ENCODE data around the gene MGAT3. TPM values are rescaled to one million over a fixed set of nuclear protein-coding genes. Genes with fewer than 3 reads are reported as not detected.

MGAT3 gene
- total and polyA plus RNA-seq, 2 of the 13 experiments (the other 11 are each of a cell fraction or from before 2014, with no cell fraction given) = 0.11 to 0.15 TPM

DNA sequence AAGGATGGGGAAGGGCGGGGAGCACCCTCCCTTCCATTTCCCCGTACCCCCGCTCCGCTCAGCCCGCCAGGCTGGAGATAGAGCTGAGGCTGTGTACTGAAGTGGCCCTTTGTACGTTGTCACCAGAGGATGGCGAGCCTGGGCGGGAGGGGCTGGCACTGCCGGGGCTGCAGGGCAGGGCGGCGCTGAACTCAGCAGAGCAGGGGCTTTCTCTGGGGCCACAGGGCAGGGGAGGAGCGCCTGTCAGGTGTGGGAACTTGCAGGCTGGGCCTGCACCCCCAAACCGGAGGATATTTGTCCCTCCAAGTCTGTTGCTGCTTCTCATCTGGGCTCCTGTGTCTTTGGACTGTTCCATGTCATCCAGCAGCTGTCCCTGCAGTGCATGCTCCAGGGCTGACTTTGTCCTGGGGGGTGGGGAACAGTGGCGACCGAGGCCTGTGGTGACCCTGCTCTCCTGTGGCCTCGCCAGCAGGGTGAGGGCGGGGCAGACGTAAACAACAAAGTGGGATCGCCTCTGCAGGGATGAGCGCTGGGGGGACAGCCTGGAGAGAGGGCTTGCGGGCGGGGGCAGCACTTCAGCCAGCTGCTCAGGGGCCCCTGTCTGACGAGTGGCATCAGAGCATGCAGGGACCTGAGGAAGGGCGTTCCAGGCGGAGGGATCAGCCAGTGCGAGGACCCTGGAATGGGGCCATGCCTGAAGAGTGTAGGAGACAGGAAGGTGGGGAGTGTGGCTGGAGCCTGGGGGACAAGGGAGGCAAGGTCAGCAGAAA is 13.1 kb downstream of the MGAT3 start:
- H3K9me3 ChIP-seq (ENCODE audit: low read length) = no peaks in the 10 kb centered on the region
- H3K4me1 ChIP-seq (ENCODE audit: insufficient read depth, low read length) = peaks cover 92% of the 10 kb centered on the region
- DNase-seq (ENCODE audit: low spot score) (peak; percentile 75), ATAC-seq (peak; percentile 79), FAIRE-seq (peak; percentile 40)
- H3K4me2 ChIP-seq (ENCODE audit: low read depth, low read length) = peak overlapping the region; percentile 91
- POLR2A ChIA-PET = interaction anchor here (1.0 to 2.2 kb wide), 2 partner anchors 65 to 150 kb away, joined by 3 to 6 read pairs; partner anchors contain the start of gene RPL3
- CTCF ChIA-PET (ENCODE audit: low intra/inter-chr PET ratio, low total read pairs) = no interaction called here
- BruUV-seq (replicated peaks) = no TSS peak
- H3K9ac ChIP-seq (ENCODE audit: insufficient read depth, low read depth, low read length) = peak overlapping the region; percentile 31; the same call in 1 of the 2 replicates
- no peaks in the 10 kb centered on the region for H4K20me1 ChIP-seq (ENCODE audit: insufficient read depth, low read length)
- intact Hi-C loops (cut with micrococcal nuclease; ENCODE audit: unreplicated experiment) = no loop called here
- no peak overlapping the region for H2AFZ ChIP-seq (ENCODE audit: low read length)
- H3K79me2 ChIP-seq (ENCODE audit: insufficient read depth, low read length) = no peaks in the 10 kb centered on the region
- no peaks in the 10 kb centered on the region for H3K36me3 ChIP-seq (replicated peaks in 1 of 2; ENCODE audit: control insufficient read depth in 1 of 2, insufficient read depth in 2 of 2, low read length in 2 of 2)
- H3K27me3 ChIP-seq (ENCODE audit: control insufficient read depth in 1 of 2, insufficient read depth in 2 of 2, low read length in 2 of 2) = peaks cover 2 to 37% of the 10 kb centered on the region in 2 experiments; a peak in 3 of 5 replicates
- H3K27ac ChIP-seq (ENCODE audit: extremely low read length, insufficient read depth, low read length) = no peak overlapping the region
- 0% methylated on average over 8 of the region's 26 CpGs for WGBS (ENCODE audit: low lambda C conversion rate)
- H3K4me3 ChIP-seq (replicated peaks in 1 of 3; ENCODE audit: insufficient read depth in 1 of 3, low read depth in 2 of 3, low read length in 3 of 3) = peak overlapping the region; percentile 41 to 70 (median 42); a peak in 5 of 6 replicates
- in situ Hi-C loops (cut with HindIII; ENCODE audit: extremely low pct_ligation_motif_present, low pct_unique_long_range_greater_than_20kb) = no loop called here
- no peak for TF ChIP-seq POLR2G (IDR thresholded peaks at IDR 0.05; ENCODE audit: low read depth, low read length)
- peak; percentile 72 for TF ChIP-seq ZFX (CRISPR knock-in tag; IDR thresholded peaks at IDR 0.05; ENCODE audit: low read depth)
- TF ChIP-seq DPF2 (CRISPR knock-in tag; IDR thresholded peaks at IDR 0.05; ENCODE audit: borderline replicate concordance, low read depth) = peak; percentile 58; the same call in 1 of the 2 replicates
- TF ChIP-seq ZNF343 (CRISPR knock-in tag; IDR thresholded peaks at IDR 0.05) = peak; percentile 94
- no peak for TF ChIP-seq IRX3 (CRISPR knock-in tag; IDR thresholded peaks at IDR 0.05; ENCODE audit: borderline replicate concordance, low read depth)
- TF ChIP-seq PHF21A (CRISPR knock-in tag; IDR thresholded peaks at IDR 0.05) = peak; percentile 75; the same call in 1 of the 2 replicates
- TF ChIP-seq KLF15 (CRISPR knock-in tag; IDR thresholded peaks at IDR 0.05; ENCODE audit: borderline replicate concordance) = no peak
- peak; percentile 35; the same call in 1 of the 2 replicates for TF ChIP-seq ZNF574 (CRISPR knock-in tag; IDR thresholded peaks at IDR 0.05)
- TF ChIP-seq HNF1B (CRISPR knock-in tag; IDR thresholded peaks at IDR 0.05) = 0 out of 2 replicates have a peak, but pooled peaks have one; percentile 21
- TF ChIP-seq ZIK1 (CRISPR knock-in tag; IDR thresholded peaks at IDR 0.05; ENCODE audit: borderline replicate concordance, low read depth) = 0 out of 2 replicates have a peak, but pooled peaks have one; percentile 33
- peak; percentile 79; the same call in 1 of the 2 replicates for TF ChIP-seq HDAC2 (CRISPR knock-in tag; IDR thresholded peaks at IDR 0.05)
- no peak for TF ChIP-seq CBX1 (IDR thresholded peaks at IDR 0.05; ENCODE audit: low read depth)
- 0 out of 2 replicates have a peak, but pooled peaks have one; percentile 43 for TF ChIP-seq ZNF143 (CRISPR knock-in tag; IDR thresholded peaks at IDR 0.05)
- TF ChIP-seq MED1 (CRISPR knock-in tag; IDR thresholded peaks at IDR 0.05) = peak; percentile 58
- TF ChIP-seq ZNF160 (CRISPR knock-in tag; IDR thresholded peaks at IDR 0.05) = no peak
- peak; percentile 25; the same call in 1 of the 2 replicates for TF ChIP-seq PHF8 (CRISPR knock-in tag; IDR thresholded peaks at IDR 0.05)
- no peak for TF ChIP-seq NPAS2 (CRISPR knock-in tag; IDR thresholded peaks at IDR 0.05; ENCODE audit: borderline replicate concordance)
- no peak; the same call in 1 of the 2 replicates for TF ChIP-seq MTERF4 (CRISPR knock-in tag; IDR thresholded peaks at IDR 0.05)
- TF ChIP-seq FOXK2 (IDR thresholded peaks at IDR 0.05) = peak; percentile 39; the same call in 1 of the 2 replicates
